ENCODE measurements around the gene SORCS2. TPM values are rescaled to one million over a fixed set of nuclear protein-coding genes. Genes with fewer than 3 reads are reported as not detected.

The SORCS2 gene
- total RNA-seq, 4 donors from 2014 or later, result 0.19 to 0.85 (median 0.66) TPM

- TF ChIP-seq, protein P1, sequence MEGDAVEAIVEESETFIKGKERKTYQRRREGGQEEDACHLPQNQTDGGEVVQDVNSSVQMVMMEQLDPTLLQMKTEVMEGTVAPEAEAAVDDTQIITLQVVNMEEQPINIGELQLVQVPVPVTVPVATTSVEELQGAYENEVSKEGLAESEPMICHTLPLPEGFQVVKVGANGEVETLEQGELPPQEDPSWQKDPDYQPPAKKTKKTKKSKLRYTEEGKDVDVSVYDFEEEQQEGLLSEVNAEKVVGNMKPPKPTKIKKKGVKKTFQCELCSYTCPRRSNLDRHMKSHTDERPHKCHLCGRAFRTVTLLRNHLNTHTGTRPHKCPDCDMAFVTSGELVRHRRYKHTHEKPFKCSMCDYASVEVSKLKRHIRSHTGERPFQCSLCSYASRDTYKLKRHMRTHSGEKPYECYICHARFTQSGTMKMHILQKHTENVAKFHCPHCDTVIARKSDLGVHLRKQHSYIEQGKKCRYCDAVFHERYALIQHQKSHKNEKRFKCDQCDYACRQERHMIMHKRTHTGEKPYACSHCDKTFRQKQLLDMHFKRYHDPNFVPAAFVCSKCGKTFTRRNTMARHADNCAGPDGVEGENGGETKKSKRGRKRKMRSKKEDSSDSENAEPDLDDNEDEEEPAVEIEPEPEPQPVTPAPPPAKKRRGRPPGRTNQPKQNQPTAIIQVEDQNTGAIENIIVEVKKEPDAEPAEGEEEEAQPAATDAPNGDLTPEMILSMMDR (IDR thresholded peaks at IDR 0.05; ENCODE audit: low read depth), result no peak
Observed at GRCh38 chr4:7564242-7564641, 371.9 kb downstream of the SORCS2 start.

- TF ChIP-seq, protein P1 (IDR thresholded peaks at IDR 0.05; ENCODE audit: low read depth), result no peak
Observed at GRCh38 chr4:7565483-7565882, 373.1 kb downstream of the SORCS2 start.

GRCh38 chr4:7569810-7570783 lies 377.8 kb downstream of the SORCS2 start:
- TF ChIP-seq, protein P1 (IDR thresholded peaks at IDR 0.05; ENCODE audit: low read depth), result no peak

DNA sequence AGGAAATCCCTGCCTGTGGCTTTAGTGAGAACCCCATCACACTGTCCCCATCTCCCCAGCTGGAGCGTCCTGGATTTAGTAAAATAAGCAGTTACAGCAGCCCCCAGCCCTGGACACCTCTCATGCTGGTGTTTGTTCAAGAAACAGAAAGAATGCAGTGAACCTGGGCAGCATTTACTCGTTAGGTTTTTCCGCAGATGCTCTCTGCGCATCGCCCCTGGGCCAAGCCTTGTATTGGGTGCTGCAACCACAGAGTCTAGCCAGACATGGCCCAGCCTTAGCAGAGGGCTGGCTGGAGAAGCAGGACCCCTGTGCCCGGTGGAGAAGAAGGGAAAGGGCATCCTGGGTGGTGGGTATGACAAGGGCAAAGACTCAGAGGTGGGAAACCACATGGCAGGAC lies 378.7 kb downstream of the SORCS2 start:
- TF ChIP-seq, protein P1 (IDR thresholded peaks at IDR 0.05; ENCODE audit: low read depth), result no peak

DNA sequence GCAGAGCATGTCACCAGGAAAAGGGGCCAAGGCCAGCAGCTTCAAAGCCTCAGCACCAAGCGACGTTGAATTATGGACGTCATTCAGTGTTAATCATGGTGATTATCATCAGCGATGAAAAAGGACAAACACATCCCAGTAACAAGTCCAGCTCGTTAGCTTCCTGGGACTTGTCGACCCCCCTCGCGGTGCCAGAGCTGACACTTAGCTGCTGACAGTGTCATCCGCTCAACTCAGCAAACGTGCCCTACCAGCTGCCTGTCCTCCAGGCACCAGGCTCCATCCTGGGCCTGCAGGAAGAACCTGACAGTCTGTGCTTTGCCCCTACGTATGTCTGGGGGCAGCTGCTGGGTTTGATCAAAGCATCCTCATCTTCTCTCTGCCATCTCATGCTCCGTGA lies 379.4 kb downstream of the SORCS2 start:
- TF ChIP-seq, protein P1 (IDR thresholded peaks at IDR 0.05; ENCODE audit: low read depth), result no peak

GRCh38 chr4:7572894-7573293 lies 380.6 kb downstream of the SORCS2 start:
- TF ChIP-seq, protein P1 (IDR thresholded peaks at IDR 0.05; ENCODE audit: low read depth), result no peak

- TF ChIP-seq, protein P1 (IDR thresholded peaks at IDR 0.05; ENCODE audit: low read depth), result no peak
Observed at GRCh38 chr4:7573576-7574091, 381.3 kb downstream of the SORCS2 start.
